MM.1S (cell line): ENCODE measurements around the gene CALML5.

Experiments used
- DNase-seq: peaks from one replicate; pipeline ENCODE4 v3.0.0-alpha.2; 2015
- H2AFZ ChIP-seq: fragments of 300-600 bp; sonication (generic); 2 replicates; pipeline ENCODE4 v1.6.0; 2016; ENCODE audit warnings: antibody characterized with exemption, low read length
- H3F3A ChIP-seq: fragments of 300-600 bp; sonication (generic); 2 replicates; pipeline ENCODE4 v1.6.1; 2016; ENCODE audit warnings: mild to moderate bottlenecking, antibody characterized with exemption, low read length, moderate library complexity, mixed read lengths; ENCODE audit not compliant: insufficient read depth
- H3K27ac ChIP-seq: fragments of 300-600 bp; sonication (generic); 2 replicates; pipeline ENCODE4 v1.5.1; 2016; ENCODE audit warnings: mild to moderate bottlenecking, low read length
- H3K27me3 ChIP-seq: fragments of 300-600 bp; sonication (generic); replicated peaks from 2 replicates; pipeline ENCODE4 v1.6.0; 2016; ENCODE audit warnings: low read length; ENCODE audit not compliant: insufficient read depth
- H3K36me3 ChIP-seq: fragments of 300-600 bp; sonication (generic); replicated peaks from 2 replicates; pipeline ENCODE4 v1.6.1; 2016; ENCODE audit warnings: mild to moderate bottlenecking, low read length, mixed read lengths; ENCODE audit not compliant: insufficient read depth
- H3K4me1 ChIP-seq: fragments of 300-600 bp; sonication (generic); 2 replicates; pipeline ENCODE4 v1.6.1; 2016; ENCODE audit warnings: low read length, mixed read lengths
- H3K4me2 ChIP-seq: fragments of 300-600 bp; sonication (generic); 2 replicates; pipeline ENCODE4 v1.6.0; 2016; ENCODE audit warnings: low read depth, low read length
- H3K4me3 ChIP-seq: fragments of 300-600 bp; sonication (generic); 2 replicates; pipeline ENCODE4 v1.5.1; 2016; ENCODE audit warnings: low read length, mixed read lengths
- H3K79me2 ChIP-seq: fragments of 300-600 bp; sonication (generic); 2 replicates; pipeline ENCODE4 v1.6.1; 2016; ENCODE audit warnings: mixed run types, low read length, mixed read lengths
- H3K9ac ChIP-seq: fragments of 300-600 bp; sonication (generic); 2 replicates; pipeline ENCODE4 v1.6.1; 2016; ENCODE audit warnings: low read length, mixed read lengths
- H3K9me2 ChIP-seq: fragments of 300-600 bp; sonication (generic); replicated peaks from 2 replicates; pipeline ENCODE4 v1.6.1; 2016; ENCODE audit warnings: mild to moderate bottlenecking, low read length, mixed read lengths; ENCODE audit not compliant: insufficient read depth
- H3K9me3 ChIP-seq: fragments of 300-600 bp; sonication (generic); replicated peaks from 2 replicates; pipeline ENCODE4 v1.6.1; 2016; ENCODE audit warnings: mild to moderate bottlenecking, low read length, mixed read lengths; ENCODE audit not compliant: insufficient read depth
- H4K20me1 ChIP-seq: fragments of 300-600 bp; sonication (generic); 2 replicates; pipeline ENCODE4 v1.6.1; 2016; ENCODE audit warnings: mild to moderate bottlenecking, low read length, moderate library complexity, mixed read lengths; ENCODE audit not compliant: insufficient read depth
- EZH2 ChIP-seq: fragments of 300-600 bp; sonication (generic); optimal IDR thresholded peaks from 2 replicates; pipeline ENCODE3; 2017; ENCODE audit warnings: low read depth, mild to moderate bottlenecking, antibody characterized with exemption, low read length, mixed read lengths
- EZH2phosphoT487 ChIP-seq: fragments of 300-600 bp; sonication (generic); IDR thresholded peaks from 2 replicates; pipeline ENCODE4 v1.6.1; 2018; ENCODE audit warnings: antibody characterized with exemption, low read length
- TF ChIP-seq, protein P1 (sequence below): fragments of 300-600 bp; sonication (generic); IDR thresholded peaks from 2 replicates; pipeline ENCODE4 v1.5.1; 2016; ENCODE audit warnings: antibody characterized with exemption, low read length, mixed read lengths

The CALML5 gene

DNA sequence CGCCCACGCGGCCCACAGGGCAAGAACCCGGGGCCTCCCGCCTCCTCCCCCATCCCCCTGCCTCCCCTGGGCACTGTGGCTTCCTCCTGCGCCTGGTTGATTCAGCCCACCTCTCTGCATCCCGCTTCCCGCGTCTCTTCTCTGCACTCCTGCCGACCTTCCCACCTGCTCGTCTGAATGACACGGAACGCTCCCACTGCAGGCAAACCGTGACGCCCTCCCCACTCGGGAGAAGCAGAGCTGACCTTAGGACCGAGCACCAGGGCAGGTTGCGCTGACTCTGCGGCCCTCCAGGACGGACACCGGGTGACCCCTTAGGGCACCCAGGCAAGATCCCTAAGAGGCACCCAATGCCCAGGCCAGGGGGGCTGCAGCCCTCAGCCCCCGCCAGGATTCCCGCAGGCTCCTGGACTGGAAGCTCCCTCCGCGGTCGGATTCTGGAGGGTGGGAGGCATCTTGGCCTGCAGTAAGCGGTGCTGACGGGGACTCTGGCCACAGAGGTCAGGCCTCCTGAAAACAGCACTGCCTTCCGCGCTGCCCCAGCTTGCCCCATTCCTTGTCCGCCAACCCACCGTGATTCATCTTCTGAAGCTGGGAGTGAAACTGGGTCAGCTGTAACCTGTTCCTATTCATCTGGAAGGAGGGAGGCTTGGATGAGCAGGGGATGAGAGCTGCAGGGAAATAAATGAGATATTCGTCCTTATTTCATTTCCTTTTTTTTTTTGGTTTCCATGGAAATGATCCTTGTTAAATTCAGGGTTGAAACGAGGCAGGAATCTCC lies 26.4 kb upstream of the CALML5 start:
- Histone ChIP-seq H2AFZ (no peak overlapping the region), H3K9me2 (no peaks in the 10 kb centered on the region), H3K4me2 (no peak overlapping the region), H3K9ac (no peak overlapping the region), H3K27ac (no peak overlapping the region), H3F3A (no peaks in the 10 kb centered on the region), H3K36me3 (no peaks in the 10 kb centered on the region), H3K4me3 (no peak overlapping the region), H4K20me1 (no peaks in the 10 kb centered on the region), H3K79me2 (no peaks in the 10 kb centered on the region), H3K4me1 (no peaks in the 10 kb centered on the region), H3K27me3 (no peaks in the 10 kb centered on the region), H3K9me3 (no peaks in the 10 kb centered on the region)
- no peak for TF ChIP-seq EZH2phosphoT487
- TF ChIP-seq, protein P1, sequence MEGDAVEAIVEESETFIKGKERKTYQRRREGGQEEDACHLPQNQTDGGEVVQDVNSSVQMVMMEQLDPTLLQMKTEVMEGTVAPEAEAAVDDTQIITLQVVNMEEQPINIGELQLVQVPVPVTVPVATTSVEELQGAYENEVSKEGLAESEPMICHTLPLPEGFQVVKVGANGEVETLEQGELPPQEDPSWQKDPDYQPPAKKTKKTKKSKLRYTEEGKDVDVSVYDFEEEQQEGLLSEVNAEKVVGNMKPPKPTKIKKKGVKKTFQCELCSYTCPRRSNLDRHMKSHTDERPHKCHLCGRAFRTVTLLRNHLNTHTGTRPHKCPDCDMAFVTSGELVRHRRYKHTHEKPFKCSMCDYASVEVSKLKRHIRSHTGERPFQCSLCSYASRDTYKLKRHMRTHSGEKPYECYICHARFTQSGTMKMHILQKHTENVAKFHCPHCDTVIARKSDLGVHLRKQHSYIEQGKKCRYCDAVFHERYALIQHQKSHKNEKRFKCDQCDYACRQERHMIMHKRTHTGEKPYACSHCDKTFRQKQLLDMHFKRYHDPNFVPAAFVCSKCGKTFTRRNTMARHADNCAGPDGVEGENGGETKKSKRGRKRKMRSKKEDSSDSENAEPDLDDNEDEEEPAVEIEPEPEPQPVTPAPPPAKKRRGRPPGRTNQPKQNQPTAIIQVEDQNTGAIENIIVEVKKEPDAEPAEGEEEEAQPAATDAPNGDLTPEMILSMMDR = no peak
- no peak for TF ChIP-seq EZH2
- DNase-seq = no peak

DNA sequence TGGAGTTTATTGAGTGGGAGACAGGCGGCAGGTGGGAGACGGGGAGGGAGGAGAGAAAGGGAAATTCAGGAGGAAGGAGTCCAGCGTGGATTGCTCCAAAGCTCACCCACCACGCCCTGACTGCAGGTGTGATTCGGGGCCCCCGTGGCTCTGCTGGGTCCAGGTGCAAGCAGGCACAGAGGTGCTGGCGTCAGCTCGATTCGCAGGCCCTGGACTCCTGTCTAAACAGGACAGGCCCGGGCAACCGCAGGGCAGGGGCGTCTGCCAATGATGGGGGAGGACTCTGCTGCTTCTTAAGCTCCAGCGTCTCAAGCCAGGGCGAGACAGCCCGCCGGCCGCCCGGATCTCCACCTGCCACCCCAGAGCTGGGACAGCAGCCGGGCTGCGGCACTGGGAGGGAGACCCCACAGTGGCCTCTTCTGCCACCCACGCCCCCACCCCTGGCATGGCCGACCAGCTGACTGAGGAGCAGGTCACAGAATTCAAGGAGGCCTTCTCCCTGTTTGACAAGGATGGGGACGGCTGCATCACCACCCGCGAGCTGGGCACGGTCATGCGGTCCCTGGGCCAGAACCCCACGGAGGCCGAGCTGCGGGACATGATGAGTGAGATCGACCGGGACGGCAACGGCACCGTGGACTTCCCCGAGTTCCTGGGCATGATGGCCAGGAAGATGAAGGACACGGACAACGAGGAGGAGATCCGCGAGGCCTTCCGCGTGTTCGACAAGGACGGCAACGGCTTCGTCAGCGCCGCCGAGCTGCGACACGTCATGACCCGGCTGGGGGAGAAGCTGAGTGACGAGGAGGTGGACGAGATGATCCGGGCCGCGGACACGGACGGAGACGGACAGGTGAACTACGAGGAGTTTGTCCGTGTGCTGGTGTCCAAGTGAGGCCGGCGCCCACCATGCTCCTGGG lies 25.5 kb upstream of the CALML5 start, which contains the start of gene CALML3:
Gene CALML3 (plus strand): TSS at position 321 of the 920 bp plus-strand sequence. CDS start 125 bp downstream, at position 446.
- H3K4me1 ChIP-seq = no peaks in the 10 kb centered on the region
- no peaks in the 10 kb centered on the region for H3K79me2 ChIP-seq
- no peaks in the 10 kb centered on the region for H4K20me1 ChIP-seq
- no peaks in the 10 kb centered on the region for H3K36me3 ChIP-seq
- no peaks in the 10 kb centered on the region for H3K9me3 ChIP-seq
- no peak for DNase-seq
- H3F3A ChIP-seq = no peaks in the 10 kb centered on the region
- no peaks in the 10 kb centered on the region for H3K9me2 ChIP-seq
- TF ChIP-seq EZH2phosphoT487 (no peak), EZH2 (no peak)
- TF ChIP-seq, protein P1 = no peak
- no peaks in the 10 kb centered on the region for H3K27me3 ChIP-seq
- H3K4me2 ChIP-seq = no peak within 1 kb of the TSS
- no peak within 1 kb of the TSS for H2AFZ ChIP-seq
- no peak within 1 kb of the TSS for H3K27ac ChIP-seq
- H3K4me3 ChIP-seq = no peak within 1 kb of the TSS
- H3K9ac ChIP-seq = no peak within 1 kb of the TSS

DNA sequence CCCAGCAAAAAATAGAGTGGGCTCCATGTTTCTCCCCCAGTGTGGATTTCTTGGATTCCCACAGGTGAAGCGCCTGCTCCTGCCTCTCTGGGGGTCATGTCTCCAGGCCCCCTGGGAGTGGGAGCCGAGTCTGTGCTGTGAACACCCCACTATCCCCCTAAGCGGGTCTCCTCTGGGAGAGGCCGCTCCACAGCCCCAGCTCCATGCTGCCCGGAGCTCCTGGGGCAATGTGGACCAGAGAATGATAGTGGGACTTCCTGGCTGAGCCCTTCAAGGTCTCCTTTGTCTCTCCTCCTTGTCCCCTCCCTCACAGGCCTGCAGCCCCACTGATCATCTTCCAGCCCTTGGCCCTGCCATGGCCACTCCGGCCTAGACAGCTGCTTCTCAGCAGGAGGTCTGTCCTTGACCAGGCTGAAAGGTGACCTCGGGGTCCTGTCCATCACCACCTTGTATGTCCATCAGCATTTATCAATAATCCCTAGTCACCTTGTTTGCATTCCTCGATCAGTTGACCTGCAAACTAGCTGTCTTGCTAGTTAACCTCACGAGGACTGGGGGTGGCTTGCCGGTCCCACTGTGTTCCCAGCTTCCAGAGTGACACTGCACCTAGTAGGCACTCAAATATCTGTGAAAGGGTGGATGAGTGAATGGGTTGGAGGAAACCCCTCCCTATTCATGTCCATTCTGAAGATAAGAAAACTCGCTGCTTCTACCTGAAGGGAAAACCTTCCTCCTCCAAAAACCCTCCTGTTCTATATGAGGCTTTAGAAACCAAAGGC lies 24.6 kb upstream of the CALML5 start:
- TF ChIP-seq, protein P1 = no peak
- TF ChIP-seq EZH2 = no peak
- TF ChIP-seq EZH2phosphoT487 = no peak
- no peak overlapping the region for H3K4me2 ChIP-seq
- no peaks in the 10 kb centered on the region for H3K9me2 ChIP-seq
- no peaks in the 10 kb centered on the region for H3K27me3 ChIP-seq
- DNase-seq = no peak
- H3K27ac ChIP-seq = no peak overlapping the region
- H3K4me1 ChIP-seq = no peaks in the 10 kb centered on the region
- no peak overlapping the region for H3K9ac ChIP-seq
- no peaks in the 10 kb centered on the region for H3F3A ChIP-seq
- no peaks in the 10 kb centered on the region for H3K79me2 ChIP-seq
- H3K36me3 ChIP-seq = no peaks in the 10 kb centered on the region
- H2AFZ ChIP-seq = no peak overlapping the region
- H3K9me3 ChIP-seq = no peaks in the 10 kb centered on the region
- H4K20me1 ChIP-seq = no peaks in the 10 kb centered on the region
- H3K4me3 ChIP-seq = no peak overlapping the region
